Measurements from ENCODE around the gene ZSWIM4.

GRCh38 chr19:13799669-13800068 is 4.4 kb downstream of the ZSWIM4 start:
- TF ChIP-seq, protein P1, sequence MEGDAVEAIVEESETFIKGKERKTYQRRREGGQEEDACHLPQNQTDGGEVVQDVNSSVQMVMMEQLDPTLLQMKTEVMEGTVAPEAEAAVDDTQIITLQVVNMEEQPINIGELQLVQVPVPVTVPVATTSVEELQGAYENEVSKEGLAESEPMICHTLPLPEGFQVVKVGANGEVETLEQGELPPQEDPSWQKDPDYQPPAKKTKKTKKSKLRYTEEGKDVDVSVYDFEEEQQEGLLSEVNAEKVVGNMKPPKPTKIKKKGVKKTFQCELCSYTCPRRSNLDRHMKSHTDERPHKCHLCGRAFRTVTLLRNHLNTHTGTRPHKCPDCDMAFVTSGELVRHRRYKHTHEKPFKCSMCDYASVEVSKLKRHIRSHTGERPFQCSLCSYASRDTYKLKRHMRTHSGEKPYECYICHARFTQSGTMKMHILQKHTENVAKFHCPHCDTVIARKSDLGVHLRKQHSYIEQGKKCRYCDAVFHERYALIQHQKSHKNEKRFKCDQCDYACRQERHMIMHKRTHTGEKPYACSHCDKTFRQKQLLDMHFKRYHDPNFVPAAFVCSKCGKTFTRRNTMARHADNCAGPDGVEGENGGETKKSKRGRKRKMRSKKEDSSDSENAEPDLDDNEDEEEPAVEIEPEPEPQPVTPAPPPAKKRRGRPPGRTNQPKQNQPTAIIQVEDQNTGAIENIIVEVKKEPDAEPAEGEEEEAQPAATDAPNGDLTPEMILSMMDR (IDR thresholded peaks at IDR 0.05; ENCODE audit: low read depth, low read length, poor library complexity, severe bottlenecking) = no peak
- no peak for TF ChIP-seq EZH2phosphoT487 (IDR thresholded peaks at IDR 0.05; ENCODE audit: borderline replicate concordance, low read length)
